HEK293 (cell line): ENCODE measurements around the gene SNRPD2.
A peak's percentile ranks its signal among the peaks of the same experiment; 100 is the strongest.

Experiments
- HIC1 ChIP-seq: fragments of 450-650 bp; formaldehyde crosslinking; IDR thresholded peaks from 2 replicates; pipeline ENCODE4 v1.5.1; 2016; ENCODE audit warnings: missing biosample characterization, missing genetic modification characterization
- HOXC10 ChIP-seq: sonication (generic); formaldehyde crosslinking; IDR thresholded peaks from 2 replicates; pipeline ENCODE4 v1.8.1; 2023; ENCODE audit warnings: mild to moderate bottlenecking, missing genetic modification reagents
- MZF1 ChIP-seq: fragments of 450-650 bp; formaldehyde crosslinking; IDR thresholded peaks from 2 replicates; pipeline ENCODE4 v1.5.1; 2017; ENCODE audit warnings: missing biosample characterization, missing genetic modification characterization, borderline replicate concordance
- OSR2 ChIP-seq: fragments of 450-650 bp; formaldehyde crosslinking; IDR thresholded peaks from 2 replicates; pipeline ENCODE4 v1.5.1; 2016; ENCODE audit warnings: missing biosample characterization, missing genetic modification characterization
- SALL2 ChIP-seq: fragments of 450-650 bp; formaldehyde crosslinking; IDR thresholded peaks from 2 replicates; pipeline ENCODE4 v1.5.0; 2017; ENCODE audit warnings: missing biosample characterization, mild to moderate bottlenecking, missing genetic modification characterization, borderline replicate concordance
- YY1 ChIP-seq: fragments of 450-650 bp; formaldehyde crosslinking; IDR thresholded peaks from 2 replicates; pipeline ENCODE4 v1.5.1; 2018; ENCODE audit warnings: missing biosample characterization, missing genetic modification characterization
- ZBTB7A ChIP-seq: fragments of 450-650 bp; formaldehyde crosslinking; IDR thresholded peaks from 2 replicates; pipeline ENCODE4 v1.5.1; 2016; ENCODE audit warnings: low read depth, missing biosample characterization, missing genetic modification characterization
- ZFHX2 ChIP-seq: fragments of 450-650 bp; formaldehyde crosslinking; conservative IDR thresholded peaks from 2 replicates; pipeline ENCODE4 v1.5.1; 2016; ENCODE audit warnings: missing biosample characterization, missing genetic modification characterization
- ZNF10 ChIP-seq: fragments of 450-650 bp; formaldehyde crosslinking; IDR thresholded peaks from 2 replicates; pipeline ENCODE4 v1.5.1; 2017; ENCODE audit warnings: missing biosample characterization, missing genetic modification characterization
- ZNF114 ChIP-seq: fragments of 450-650 bp; formaldehyde crosslinking; IDR thresholded peaks from 2 replicates; pipeline ENCODE4 v1.5.0; 2017; ENCODE audit warnings: missing biosample characterization, missing genetic modification characterization
- ZNF140 ChIP-seq: fragments of 450-650 bp; formaldehyde crosslinking; IDR thresholded peaks from 2 replicates; pipeline ENCODE4 v1.5.1; 2016; ENCODE audit warnings: missing biosample characterization, missing genetic modification characterization
- ZNF16 ChIP-seq: fragments of 450-650 bp; formaldehyde crosslinking; IDR thresholded peaks from 2 replicates; pipeline ENCODE4 v1.5.1; 2016; ENCODE audit warnings: low read depth, missing biosample characterization, missing genetic modification characterization
- ZNF169 ChIP-seq: fragments of 450-650 bp; formaldehyde crosslinking; IDR thresholded peaks from 2 replicates; pipeline ENCODE4 v1.5.1; 2016; ENCODE audit warnings: missing biosample characterization, missing genetic modification characterization
- ZNF19 ChIP-seq: fragments of 450-650 bp; formaldehyde crosslinking; IDR thresholded peaks from 2 replicates; pipeline ENCODE4; 2016; ENCODE audit warnings: missing biosample characterization, missing genetic modification characterization, low read depth
- ZNF2 ChIP-seq: fragments of 450-650 bp; formaldehyde crosslinking; IDR thresholded peaks from 2 replicates; pipeline ENCODE4 v1.5.1; 2016; ENCODE audit warnings: missing biosample characterization, missing genetic modification characterization
- ZNF202 ChIP-seq: fragments of 450-650 bp; formaldehyde crosslinking; IDR thresholded peaks from 2 replicates; pipeline ENCODE4 v1.5.1; 2016; ENCODE audit warnings: missing biosample characterization, missing genetic modification characterization, borderline replicate concordance
- ZNF223 ChIP-seq: fragments of 450-650 bp; formaldehyde crosslinking; IDR thresholded peaks from 2 replicates; pipeline ENCODE4 v1.5.1; 2016; ENCODE audit warnings: missing biosample characterization, missing genetic modification characterization
- ZNF23 ChIP-seq: fragments of 450-650 bp; formaldehyde crosslinking; IDR thresholded peaks from 2 replicates; pipeline ENCODE4 v1.5.1; 2016; ENCODE audit warnings: missing biosample characterization, missing genetic modification characterization, borderline replicate concordance
- ZNF248 ChIP-seq: fragments of 450-650 bp; formaldehyde crosslinking; IDR thresholded peaks from 2 replicates; pipeline ENCODE4 v1.5.1; 2017; ENCODE audit warnings: missing biosample characterization, missing genetic modification characterization
- ZNF26 ChIP-seq: fragments of 450-650 bp; formaldehyde crosslinking; IDR thresholded peaks from 2 replicates; pipeline ENCODE4 v1.5.1; 2016; ENCODE audit warnings: missing biosample characterization, missing genetic modification characterization
- ZNF266 ChIP-seq: fragments of 450-650 bp; formaldehyde crosslinking; IDR thresholded peaks from 2 replicates; pipeline ENCODE4 v1.5.1; 2016; ENCODE audit warnings: missing biosample characterization, missing genetic modification characterization, low read depth
- ZNF416 ChIP-seq: fragments of 450-650 bp; formaldehyde crosslinking; IDR thresholded peaks from 2 replicates; pipeline ENCODE4 v1.5.1; 2016; ENCODE audit warnings: missing biosample characterization, missing genetic modification characterization
- ZNF473 ChIP-seq: fragments of 450-650 bp; formaldehyde crosslinking; IDR thresholded peaks from 2 replicates; pipeline ENCODE4 v1.5.1; 2017; ENCODE audit warnings: missing biosample characterization, missing genetic modification characterization
- ZNF48 ChIP-seq: fragments of 450-650 bp; formaldehyde crosslinking; IDR thresholded peaks from 2 replicates; pipeline ENCODE4 v1.5.1; 2016; ENCODE audit warnings: missing biosample characterization, missing genetic modification characterization
- ZNF544 ChIP-seq: fragments of 450-650 bp; formaldehyde crosslinking; IDR thresholded peaks from 2 replicates; pipeline ENCODE4 v1.5.0; 2017; ENCODE audit warnings: missing biosample characterization, missing genetic modification characterization
- ZNF600 ChIP-seq: fragments of 450-650 bp; formaldehyde crosslinking; IDR thresholded peaks from 2 replicates; pipeline ENCODE4 v1.5.1; 2016; ENCODE audit warnings: missing biosample characterization, missing genetic modification characterization
- ZNF623 ChIP-seq: fragments of 450-650 bp; formaldehyde crosslinking; IDR thresholded peaks from 2 replicates; pipeline ENCODE4 v1.5.1; 2016; ENCODE audit warnings: missing biosample characterization, missing genetic modification characterization
- ZNF629 ChIP-seq: fragments of 450-650 bp; formaldehyde crosslinking; IDR thresholded peaks from 2 replicates; pipeline ENCODE4 v1.5.1; 2017; ENCODE audit warnings: missing biosample characterization, missing genetic modification characterization
- ZNF654 ChIP-seq: fragments of 450-650 bp; formaldehyde crosslinking; IDR thresholded peaks from 2 replicates; pipeline ENCODE4 v1.5.1; 2016; ENCODE audit warnings: low read depth, missing biosample characterization, missing genetic modification characterization
- ZNF670 ChIP-seq: fragments of 450-650 bp; formaldehyde crosslinking; IDR thresholded peaks from 2 replicates; pipeline ENCODE4 v1.5.1; 2016; ENCODE audit warnings: missing biosample characterization, missing genetic modification characterization, low read depth
- ZSCAN18 ChIP-seq: fragments of 450-650 bp; formaldehyde crosslinking; IDR thresholded peaks from 2 replicates; pipeline ENCODE4 v1.5.1; 2016; ENCODE audit warnings: missing biosample characterization, missing genetic modification characterization
- ZSCAN30 ChIP-seq: fragments of 450-650 bp; IDR thresholded peaks from 2 replicates; pipeline ENCODE4 v1.5.1; 2018; ENCODE audit warnings: missing biosample characterization, mild to moderate bottlenecking, missing genetic modification characterization, moderate library complexity
- TF ChIP-seq, protein P1 (sequence below): fragments of 450-650 bp; formaldehyde crosslinking; IDR thresholded peaks from 2 replicates; pipeline ENCODE4 v1.5.1; 2016; ENCODE audit warnings: missing biosample characterization, missing genetic modification characterization, low read depth
- TF ChIP-seq, protein P2 (sequence below): fragments of 450-650 bp; formaldehyde crosslinking; IDR thresholded peaks from 2 replicates; pipeline ENCODE4 v1.5.1; 2016; ENCODE audit warnings: missing biosample characterization, missing genetic modification characterization

Gene SNRPD2

DNA sequence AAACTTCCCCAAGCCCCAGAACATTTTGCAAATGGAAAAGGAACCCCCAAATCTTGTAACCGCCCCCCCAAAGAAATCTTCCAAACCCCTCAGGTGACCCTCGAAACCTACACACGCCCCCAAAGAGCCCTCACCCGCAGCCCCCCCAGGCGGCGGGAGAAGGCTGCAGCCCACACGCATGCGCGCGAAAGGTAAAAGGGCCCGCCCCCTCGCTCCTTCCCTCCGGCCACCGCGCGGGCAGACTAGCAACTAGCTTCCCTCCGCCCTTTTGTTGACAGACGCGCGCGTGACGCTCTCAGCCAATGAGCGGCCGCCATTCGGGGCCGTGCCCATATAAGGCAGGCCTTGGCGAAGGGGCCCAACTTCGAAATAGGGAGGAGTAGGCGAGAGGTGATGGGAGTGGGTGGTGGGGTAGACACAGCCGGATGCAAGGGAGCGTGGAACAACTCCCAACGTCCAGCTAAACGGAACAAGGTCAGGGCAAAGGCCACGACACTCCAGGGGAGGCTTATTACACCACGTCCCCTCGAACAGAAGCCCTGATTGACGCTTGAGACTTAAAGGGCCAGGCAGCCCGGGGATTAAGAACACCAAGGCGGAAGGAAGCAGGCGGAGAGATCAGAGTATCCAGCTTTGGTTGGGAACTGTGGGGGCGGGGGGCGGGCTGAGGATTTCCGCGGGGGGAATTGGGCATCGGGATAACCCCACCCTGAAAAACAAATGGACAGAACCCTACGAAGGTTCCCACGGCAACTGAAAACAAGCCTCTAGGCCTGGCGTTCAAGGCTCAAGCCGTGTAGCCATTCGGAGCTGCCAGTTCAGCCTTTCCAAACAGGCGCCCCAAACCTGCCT, 25.6 kb upstream of the SNRPD2 start (continued):
- TF ChIP-seq ZNF10 (peak; percentile 60), ZFHX2 (tag by site-specific recombination) (peak; percentile 99), ZNF629 (tag by site-specific recombination) (peak; percentile 42; the same call in 1 of the 2 replicates), ZNF114 (tag by site-specific recombination) (no peak), ZBTB7A (no peak), HIC1 (tag by site-specific recombination) (peak; percentile 26; the same call in 1 of the 2 replicates), MZF1 (tag by site-specific recombination) (no peak), ZNF544 (no peak), ZNF169 (tag by site-specific recombination) (no peak), HOXC10 (CRISPR knock-in tag) (no peak), ZNF16 (tag by site-specific recombination) (no peak), ZNF48 (tag by site-specific recombination) (no peak), ZNF670 (no peak), ZNF473 (no peak), ZNF623 (no peak), ZSCAN18 (tag by site-specific recombination) (no peak), ZNF600 (no peak), ZNF266 (tag by site-specific recombination) (no peak), ZNF248 (tag by site-specific recombination) (no peak), ZNF2 (no peak), SALL2 (no peak), ZNF202 (tag by site-specific recombination) (no peak), ZNF26 (tag by site-specific recombination) (no peak), ZNF416 (no peak), ZNF140 (tag by site-specific recombination) (no peak), ZNF654 (tag by site-specific recombination) (no peak), ZNF223 (no peak), ZNF23 (tag by site-specific recombination) (no peak), ZSCAN30 (no peak), OSR2 (tag by site-specific recombination) (no peak), ZNF19 (tag by site-specific recombination) (no peak), YY1 (no peak)
- TF ChIP-seq, protein P1, sequence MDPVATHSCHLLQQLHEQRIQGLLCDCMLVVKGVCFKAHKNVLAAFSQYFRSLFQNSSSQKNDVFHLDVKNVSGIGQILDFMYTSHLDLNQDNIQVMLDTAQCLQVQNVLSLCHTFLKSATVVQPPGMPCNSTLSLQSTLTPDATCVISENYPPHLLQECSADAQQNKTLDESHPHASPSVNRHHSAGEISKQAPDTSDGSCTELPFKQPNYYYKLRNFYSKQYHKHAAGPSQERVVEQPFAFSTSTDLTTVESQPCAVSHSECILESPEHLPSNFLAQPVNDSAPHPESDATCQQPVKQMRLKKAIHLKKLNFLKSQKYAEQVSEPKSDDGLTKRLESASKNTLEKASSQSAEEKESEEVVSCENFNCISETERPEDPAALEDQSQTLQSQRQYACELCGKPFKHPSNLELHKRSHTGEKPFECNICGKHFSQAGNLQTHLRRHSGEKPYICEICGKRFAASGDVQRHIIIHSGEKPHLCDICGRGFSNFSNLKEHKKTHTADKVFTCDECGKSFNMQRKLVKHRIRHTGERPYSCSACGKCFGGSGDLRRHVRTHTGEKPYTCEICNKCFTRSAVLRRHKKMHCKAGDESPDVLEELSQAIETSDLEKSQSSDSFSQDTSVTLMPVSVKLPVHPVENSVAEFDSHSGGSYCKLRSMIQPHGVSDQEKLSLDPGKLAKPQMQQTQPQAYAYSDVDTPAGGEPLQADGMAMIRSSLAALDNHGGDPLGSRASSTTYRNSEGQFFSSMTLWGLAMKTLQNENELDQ (tag by site-specific recombination): no peak
- TF ChIP-seq, protein P2, sequence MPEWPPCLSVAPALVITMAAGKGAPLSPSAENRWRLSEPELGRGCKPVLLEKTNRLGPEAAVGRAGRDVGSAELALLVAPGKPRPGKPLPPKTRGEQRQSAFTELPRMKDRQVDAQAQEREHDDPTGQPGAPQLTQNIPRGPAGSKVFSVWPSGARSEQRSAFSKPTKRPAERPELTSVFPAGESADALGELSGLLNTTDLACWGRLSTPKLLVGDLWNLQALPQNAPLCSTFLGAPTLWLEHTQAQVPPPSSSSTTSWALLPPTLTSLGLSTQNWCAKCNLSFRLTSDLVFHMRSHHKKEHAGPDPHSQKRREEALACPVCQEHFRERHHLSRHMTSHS (tag by site-specific recombination): no peak
